H1 (cell line): ENCODE measurements around the gene SUMF1. TPM values are rescaled to one million over a fixed set of nuclear protein-coding genes. Genes with fewer than 3 reads are reported as not detected.

Experiments used
- CTCF ChIA-PET: fragments of 300-600 bp; sonication (Branson Sonifier 250); formaldehyde crosslinking; loops from one replicate; lab custom pipeline; 2021; ENCODE audit not compliant: partially characterized antibody; lab: Charles Lee
- POLR2A ChIA-PET: fragments of 300-600 bp; sonication (Branson Sonifier 250); formaldehyde crosslinking; loops from one replicate; lab custom pipeline; 2021; ENCODE audit warnings: inconsistent platforms; ENCODE audit not compliant: partially characterized antibody; lab: Charles Lee
- DNase-seq, 2 experiments: peaks; one replicate each; pipeline versions ENCODE4 v3.0.0 to v3.0.0-alpha.2; 2010 to 2022; ENCODE audit warnings: low spot score in 2 of 2, low read depth in 1 of 2, mixed read lengths in 1 of 2
- FAIRE-seq: peaks from 2 replicates; lab custom pipeline; 2011; peaks lifted over from hg19 to GRCh38; lab: Jason Lieb, UNC
- H2AFZ ChIP-seq: 2 replicates; pipeline ENCODE4 v1.8.1; 2012; ENCODE audit warnings: low read length, inconsistent platforms
- H2AK5ac ChIP-seq: 2 replicates; pipeline ENCODE4 v1.6.1; 2013; ENCODE audit warnings: low read depth, low read length
- H2BK120ac ChIP-seq: replicated peaks from 2 replicates; pipeline ENCODE3; 2013; ENCODE audit warnings: low read depth, low read length, inconsistent platforms
- H2BK12ac ChIP-seq: 2 replicates; pipeline ENCODE4 v1.6.1; 2013; ENCODE audit warnings: low read depth, low read length
- H2BK15ac ChIP-seq: 2 replicates; pipeline ENCODE4 v1.6.1; 2013; ENCODE audit warnings: low read length
- H2BK20ac ChIP-seq: 2 replicates; pipeline ENCODE4 v1.6.1; 2013; ENCODE audit warnings: low read length
- H2BK5ac ChIP-seq: 2 replicates; pipeline ENCODE4 v1.6.1; 2013; ENCODE audit warnings: low read depth, low read length
- H3K14ac ChIP-seq: 2 replicates; pipeline ENCODE4 v1.6.1; 2013; ENCODE audit warnings: inconsistent platforms; ENCODE audit not compliant: insufficient read length
- H3K18ac ChIP-seq: 2 replicates; pipeline ENCODE4 v1.6.1; 2013; ENCODE audit warnings: low read length; ENCODE audit errors: extremely low read depth
- H3K23ac ChIP-seq: 2 replicates; pipeline ENCODE4 v1.6.1; 2013; ENCODE audit warnings: inconsistent platforms; ENCODE audit not compliant: insufficient read length
- H3K23me2 ChIP-seq: 2 replicates; pipeline ENCODE4 v1.6.1; 2013; ENCODE audit warnings: low read depth, low read length
- H3K27ac ChIP-seq: 2 replicates; pipeline ENCODE4 v1.6.1; 2011; ENCODE audit warnings: low read depth, low read length, inconsistent platforms
- H3K27me3 ChIP-seq, 4 experiments: replicated peaks in 1 of 4; 1 replicate in 1 of 4; 2 replicates in 3 of 4; pipeline versions ENCODE4 v1.6.1 to v1.8.1; 2011 to 2013; ENCODE audit warnings: low read length in 3 of 4, mild to moderate bottlenecking in 3 of 4, inconsistent platforms in 2 of 4, mixed read lengths in 2 of 4, moderate library complexity in 1 of 4; ENCODE audit not compliant: control insufficient read depth in 3 of 4, insufficient read depth in 3 of 4; ENCODE audit errors: extremely low read depth in 1 of 4
- H3K36me3 ChIP-seq, 4 experiments: 2 replicates each; pipeline versions ENCODE4 v1.6.1 to v1.8.1; 2011 to 2013; ENCODE audit warnings: mild to moderate bottlenecking in 4 of 4, low read length in 3 of 4, moderate library complexity in 2 of 4, control low read depth in 1 of 4, inconsistent platforms in 1 of 4; ENCODE audit not compliant: insufficient read depth in 4 of 4, control insufficient read depth in 2 of 4
- H3K4ac ChIP-seq: replicated peaks from 2 replicates; pipeline ENCODE3; 2013; ENCODE audit warnings: low read length, low read depth, mixed read lengths, inconsistent platforms; ENCODE audit not compliant: insufficient read length
- H3K4me1 ChIP-seq, 4 experiments: replicated peaks in 1 of 4; 1 replicate in 1 of 4; 2 replicates in 3 of 4; pipeline versions ENCODE4 v1.6.1 to v1.8.1; 2011 to 2013; ENCODE audit warnings: low read length in 3 of 4, inconsistent platforms in 2 of 4, mixed read lengths in 1 of 4; ENCODE audit not compliant: insufficient read depth in 4 of 4, control insufficient read depth in 3 of 4
- H3K4me2 ChIP-seq, 2 experiments: 2 replicates each; pipeline versions ENCODE4 v1.6.1 to v1.8.1; 2011 to 2013; ENCODE audit warnings: low read depth in 2 of 2, low read length in 2 of 2, control low read depth in 1 of 2, inconsistent platforms in 1 of 2, mild to moderate bottlenecking in 1 of 2; ENCODE audit not compliant: insufficient read depth in 1 of 2
- H3K4me3 ChIP-seq, 4 experiments: fragments of 200-600, 300-600 bp in 1 of 4; sonication (generic), shearing (Covaris generic), sonication (Bioruptor Twin) in 1 of 4; 2 replicates each; pipeline versions ENCODE4 v1.5.1 to v1.8.1; 2011 to 2016; ENCODE audit warnings: low read length in 4 of 4, low read depth in 3 of 4, control low read depth in 2 of 4, inconsistent platforms in 2 of 4, mild to moderate bottlenecking in 2 of 4, mixed read lengths in 1 of 4, moderate library complexity in 1 of 4; ENCODE audit not compliant: insufficient read depth in 2 of 4; ENCODE audit errors: extremely low read depth in 1 of 4
- H3K56ac ChIP-seq: replicated peaks from 2 replicates; pipeline ENCODE3; 2013; ENCODE audit warnings: low read depth, mild to moderate bottlenecking, mixed read lengths, low read length, inconsistent platforms; ENCODE audit not compliant: insufficient read length
- H3K79me1 ChIP-seq: 2 replicates; pipeline ENCODE4 v1.6.1; 2013; ENCODE audit warnings: low read depth, low read length, control low read depth
- H3K79me2 ChIP-seq, 2 experiments: 2 replicates each; pipeline versions ENCODE4 v1.6.1 to v1.8.1; 2012 to 2013; ENCODE audit warnings: low read length in 2 of 2, mild to moderate bottlenecking in 2 of 2, inconsistent platforms in 1 of 2; ENCODE audit not compliant: insufficient read depth in 2 of 2, control insufficient read depth in 1 of 2
- H3K9ac ChIP-seq, 4 experiments: replicated peaks in 1 of 4; 1 replicate in 1 of 4; 2 replicates in 3 of 4; pipeline versions ENCODE4 v1.6.1 to v1.8.1; 2011 to 2013; ENCODE audit warnings: low read depth in 3 of 4, low read length in 3 of 4, control low read depth in 2 of 4, mild to moderate bottlenecking in 2 of 4, moderate library complexity in 2 of 4, inconsistent platforms in 1 of 4; ENCODE audit errors: extremely low read depth in 1 of 4
- H3K9me3 ChIP-seq, 2 experiments: 2 replicates each; pipeline versions ENCODE4 v1.6.1 to v1.8.1; 2012 to 2013; ENCODE audit warnings: mild to moderate bottlenecking in 2 of 2, moderate library complexity in 2 of 2, control low read depth in 1 of 2, inconsistent platforms in 1 of 2, low read depth in 1 of 2, low read length in 1 of 2, mixed read lengths in 1 of 2; ENCODE audit not compliant: insufficient read depth in 2 of 2
- H4K20me1 ChIP-seq, 2 experiments: replicated peaks in 1 of 2; 2 replicates each; pipeline versions ENCODE3 to v1.8.1; 2011 to 2013; ENCODE audit warnings: inconsistent platforms in 2 of 2, low read length in 2 of 2, mild to moderate bottlenecking in 1 of 2; ENCODE audit not compliant: insufficient read depth in 2 of 2, control insufficient read depth in 1 of 2
- H4K5ac ChIP-seq: 2 replicates; pipeline ENCODE4 v1.6.1; 2013; ENCODE audit warnings: low read length, low read depth, mixed read lengths, inconsistent platforms; ENCODE audit not compliant: insufficient read length
- H4K8ac ChIP-seq: 2 replicates; pipeline ENCODE4 v1.8.0; 2013; ENCODE audit warnings: mild to moderate bottlenecking, moderate library complexity, low read length, inconsistent platforms; ENCODE audit not compliant: insufficient read depth; ENCODE audit errors: extremely low read depth
- H4K91ac ChIP-seq: replicated peaks from 2 replicates; pipeline ENCODE3; 2013; ENCODE audit warnings: low read length, mixed read lengths, inconsistent platforms; ENCODE audit not compliant: insufficient read length
- WGBS, 2 experiments: shearing (Covaris generic) in 1 of 2; methylation state at CpG; one replicate each; pipeline versions ENCODE4 v1.1.6 to v1.1.7; 2013 to 2015; ENCODE audit warnings: low lambda C conversion rate in 2 of 2, mixed read lengths in 2 of 2, inconsistent platforms in 1 of 2, low coverage in 1 of 2, missing lambda C conversion rate in 1 of 2; ENCODE audit not compliant: insufficient replicate concordance in 2 of 2, insufficient coverage in 1 of 2, insufficient read length in 1 of 2; ENCODE audit errors: extremely low coverage in 1 of 2, missing lambda C conversion rate in 1 of 2; 5-methylcytosine and 5-hydroxymethylcytosine counted together
- polyA plus RNA-seq, 7 experiments: library from polyadenylated mRNA; depleted of rRNA in 3 of 7; stranded (reverse) in 5 of 7; unstranded in 2 of 7; fragments of >200 nt in 5 of 7; fragments of 200-250 nt in 2 of 7; gene quantifications; 1 replicate in 5 of 7; 2 replicates in 1 of 7; 4 replicates in 1 of 7; pipeline versions ENCODE4 v1.2.1 to v1.2.3, GENCODE V29; 2011 to 2013; ENCODE audit warnings: missing spikeins in 2 of 7, mixed read lengths in 2 of 7
- total RNA-seq: library from RNA; stranded (reverse); fragmentation: NEBNext Ultra II Directional; extraction: Animal tissue kit (Norgen Biotek cat#: 25700); gene quantifications from 2 replicates; pipeline ENCODE4 v1.2.1, GENCODE V29; 2021

SUMF1 gene
- total and polyA plus RNA-seq, 2 of the 8 experiments (the other 6 are each of a cell fraction or from before 2014, with no cell fraction given) = 12.5 to 15.0 TPM

DNA sequence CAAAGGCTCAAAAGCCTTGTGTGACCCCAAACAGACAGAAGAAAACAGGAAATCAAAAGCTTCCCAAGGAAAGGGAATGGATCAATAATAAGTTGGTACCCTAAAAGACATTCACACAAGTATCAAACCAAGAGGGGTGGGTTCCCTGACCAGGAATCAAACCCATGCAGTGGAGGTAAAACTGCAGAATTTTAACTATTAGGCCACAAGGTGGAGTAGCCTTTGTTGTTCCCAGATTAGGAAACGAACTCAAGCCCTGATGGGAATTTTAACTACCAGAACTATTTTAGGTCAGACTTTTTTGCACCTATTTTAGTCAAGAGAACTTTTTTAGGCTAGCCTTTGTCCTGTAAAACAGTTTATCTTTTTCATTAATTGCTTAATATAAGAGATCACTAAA, 132.5 kb downstream of the SUMF1 start:
- ChIA-PET CTCF (interaction anchor here (0.6 to 6.1 kb wide), 17 partner anchors 9 to 1345 kb away, joined by 3 to 21 read pairs (median 3); no protein-coding TSS in a partner anchor), POLR2A (interaction anchor here (0.7 kb wide), 1 partner anchor 297 kb away, joined by 4 read pairs; no protein-coding TSS in a partner anchor)
- Histone ChIP-seq H2BK15ac (no peak overlapping the region), H3K79me2 (no peaks in the 10 kb centered on the region), H2BK120ac (no peak overlapping the region), H3K23ac (no peak overlapping the region), H4K5ac (no peak overlapping the region), H2AK5ac (no peak overlapping the region), H3K9me3 (peaks cover under 1 to 3% of the 10 kb centered on the region in 2 experiments; a peak in 2 of 4 replicates), H2BK20ac (no peak overlapping the region), H3K14ac (no peak overlapping the region), H3K27me3 (no peaks in the 10 kb centered on the region), H3K56ac (no peak overlapping the region), H3K36me3 (peaks cover 0 to 3% (median 0%) of the 10 kb centered on the region in 4 experiments; a peak in 1 of 8 replicates), H3K4ac (no peak overlapping the region), H3K4me2 (no peak overlapping the region), H4K91ac (no peak overlapping the region), H3K79me1 (no peaks in the 10 kb centered on the region), H3K18ac (no peak overlapping the region), H4K8ac (no peak overlapping the region), H2BK5ac (no peak overlapping the region), H3K4me3 (no peak overlapping the region), H4K20me1 (no peaks in the 10 kb centered on the region), H2BK12ac (no peak overlapping the region), H3K23me2 (0 out of 2 replicates have a peak, but pooled peaks cover 2% of the 10 kb centered on the region), H3K4me1 (peaks cover 1 to 11% (median 6%) of the 10 kb centered on the region in 4 experiments; a peak in 4 of 7 replicates), H3K9ac (no peak overlapping the region), H2AFZ (no peak overlapping the region), H3K27ac (no peak overlapping the region)
- FAIRE-seq (peak; percentile 42), DNase-seq (no peak)
- WGBS, 2 experiments = 52% methylated on average over 1 of the region's 1 CpG; no CpG with 5 or more reads in 1 of the 2 experiments
